Measurements from ENCODE around the gene ZNHIT1. TPM values are rescaled to one million over a fixed set of nuclear protein-coding genes. Genes with fewer than 3 reads are reported as not detected.

Gene ZNHIT1
- total RNA-seq, 1 donor, result 75.6 TPM

DNA sequence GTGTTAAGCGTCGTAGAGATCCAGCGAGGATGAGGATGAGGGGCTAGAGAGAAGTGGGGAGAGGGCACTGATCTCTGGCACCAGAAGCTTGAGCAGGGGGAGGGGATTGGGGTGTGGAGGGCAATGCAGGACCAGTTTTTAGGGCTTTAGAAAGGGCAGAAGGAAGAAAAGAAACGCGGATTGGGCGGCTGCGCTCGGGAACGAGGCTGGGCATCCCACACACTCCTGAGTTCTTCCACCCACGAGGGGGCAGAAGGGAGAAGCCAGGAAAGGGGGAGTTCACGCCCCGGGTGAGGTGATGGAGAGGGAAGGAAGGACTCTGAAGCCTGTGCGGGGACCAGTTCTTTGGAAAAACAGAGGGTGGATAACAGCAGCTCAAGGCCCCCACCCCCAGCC, 46.5 kb upstream of the ZNHIT1 start:
- peak; percentile 43 for TF ChIP-seq CTCF (IDR thresholded peaks at IDR 0.05; ENCODE audit: insufficient read depth, low read depth, low read length)
- DNase-seq (ENCODE audit: low read depth), result no peak
- no peak overlapping the region for H3K4me3 ChIP-seq (ENCODE audit: low read depth, low read length)

DNA sequence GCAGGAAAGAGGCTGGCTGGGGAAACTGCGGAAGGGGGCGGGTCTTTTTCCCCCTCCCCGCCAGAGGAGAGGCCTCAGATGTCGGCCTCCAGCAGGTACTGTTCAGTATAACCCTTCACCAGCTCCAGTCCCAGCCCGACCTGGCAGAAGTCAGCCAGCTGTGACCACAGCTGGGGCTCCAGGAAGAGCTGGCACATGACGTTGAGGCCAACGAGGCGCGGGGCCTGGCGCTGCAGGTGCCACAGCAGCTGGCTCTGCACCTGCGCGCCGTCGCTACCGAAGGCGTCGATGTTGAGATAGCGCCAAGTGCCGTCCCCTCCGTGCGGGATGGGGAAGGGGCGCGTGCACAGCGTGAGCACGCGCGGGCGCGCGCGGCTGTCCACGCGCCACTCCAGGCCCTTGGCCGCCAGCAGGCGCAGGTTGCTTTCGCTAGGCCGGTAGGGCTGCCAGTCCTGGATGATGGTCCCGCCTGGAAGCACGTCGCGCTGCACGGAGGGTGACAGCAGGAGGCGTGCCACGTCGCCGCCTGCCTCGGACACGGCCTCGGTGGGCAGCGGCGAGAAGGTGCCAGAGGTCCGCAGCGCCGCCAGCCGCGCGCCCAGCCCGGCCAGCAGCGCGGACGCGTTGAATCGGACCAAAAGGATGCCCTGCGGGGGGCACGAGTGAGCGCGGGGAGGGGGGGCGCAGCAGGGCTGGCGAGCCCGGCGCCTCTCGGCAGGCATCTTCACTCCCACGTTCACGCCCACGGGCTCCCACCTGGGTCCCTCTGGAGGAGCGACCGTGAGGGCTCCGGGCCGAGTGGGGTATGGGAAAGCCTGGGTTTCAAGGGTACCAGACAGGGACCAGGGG, 45.7 kb upstream of the ZNHIT1 start:
- DNase-seq (ENCODE audit: low read depth), result no peak
- no peak overlapping the region for H3K4me3 ChIP-seq (ENCODE audit: low read depth, low read length)
- TF ChIP-seq CTCF (IDR thresholded peaks at IDR 0.05; ENCODE audit: insufficient read depth, low read depth, low read length), result peak; percentile 5

- peak; percentile 57 for DNase-seq (ENCODE audit: low read depth)
- no peak for TF ChIP-seq CTCF (IDR thresholded peaks at IDR 0.05; ENCODE audit: insufficient read depth, low read depth, low read length)
- H3K4me3 ChIP-seq (ENCODE audit: low read depth, low read length), result peak overlapping the region; percentile 12
These were observed 44.9 kb upstream of the ZNHIT1 start for GRCh38 chr7:101172854-101173751.

DNA sequence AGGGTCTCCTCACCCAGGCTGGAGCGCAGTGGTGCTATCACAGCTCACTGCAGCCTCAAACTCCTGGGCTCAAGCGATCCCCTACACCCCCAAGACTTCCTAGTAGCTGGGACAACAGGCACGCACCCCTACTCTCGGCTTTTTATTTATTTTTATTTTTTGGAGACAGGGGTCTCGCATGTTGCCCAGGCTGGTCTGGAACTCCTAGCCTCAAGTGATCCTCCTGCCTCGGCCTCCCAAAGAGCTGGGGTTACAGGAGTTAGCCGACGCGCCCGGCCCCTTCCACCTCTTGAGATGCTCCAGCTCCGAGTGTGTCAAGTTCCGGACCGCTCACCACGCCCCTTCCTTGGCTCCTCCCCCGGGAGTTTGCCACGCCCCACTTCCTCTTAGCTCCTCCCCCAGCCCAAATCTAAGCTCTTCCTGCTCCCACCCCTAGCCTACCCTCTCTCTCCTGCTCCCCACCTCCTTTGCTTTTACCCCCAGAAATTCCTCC, 44.2 kb upstream of the ZNHIT1 start:
- no peak for DNase-seq (ENCODE audit: low read depth)
- no peak overlapping the region for H3K4me3 ChIP-seq (ENCODE audit: low read depth, low read length)

GRCh38 chr7:101174322-101174854, 43.6 kb upstream of the ZNHIT1 start:
- H3K4me3 ChIP-seq (ENCODE audit: low read depth, low read length), result no peak overlapping the region
- DNase-seq (ENCODE audit: low read depth), result no peak
- TF ChIP-seq CTCF (IDR thresholded peaks at IDR 0.05; ENCODE audit: insufficient read depth, low read depth, low read length), result no peak

More for the DNA sequence above, 44.2 kb upstream of the ZNHIT1 start:
- TF ChIP-seq CTCF (IDR thresholded peaks at IDR 0.05; ENCODE audit: insufficient read depth, low read depth, low read length), result no peak

- no peak overlapping the region for H3K4me3 ChIP-seq (ENCODE audit: low read depth, low read length)
- no peak for TF ChIP-seq CTCF (IDR thresholded peaks at IDR 0.05; ENCODE audit: insufficient read depth, low read depth, low read length)
- no peak for DNase-seq (ENCODE audit: low read depth)
These were observed 42.3 kb upstream of the ZNHIT1 start for GRCh38 chr7:101175664-101176063.
